Measurements from ENCODE around the gene EIF4E1B.
"Not testable (repeated sequence)": the region's sequence is repeated elsewhere in the genome, so short reads cannot be mapped to it uniquely, and the experiment has no call there.

EIF4E1B gene, protein sequence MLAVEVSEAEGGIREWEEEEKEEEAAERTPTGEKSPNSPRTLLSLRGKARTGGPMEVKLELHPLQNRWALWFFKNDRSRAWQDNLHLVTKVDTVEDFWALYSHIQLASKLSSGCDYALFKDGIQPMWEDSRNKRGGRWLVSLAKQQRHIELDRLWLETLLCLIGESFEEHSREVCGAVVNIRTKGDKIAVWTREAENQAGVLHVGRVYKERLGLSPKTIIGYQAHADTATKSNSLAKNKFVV

DNA sequence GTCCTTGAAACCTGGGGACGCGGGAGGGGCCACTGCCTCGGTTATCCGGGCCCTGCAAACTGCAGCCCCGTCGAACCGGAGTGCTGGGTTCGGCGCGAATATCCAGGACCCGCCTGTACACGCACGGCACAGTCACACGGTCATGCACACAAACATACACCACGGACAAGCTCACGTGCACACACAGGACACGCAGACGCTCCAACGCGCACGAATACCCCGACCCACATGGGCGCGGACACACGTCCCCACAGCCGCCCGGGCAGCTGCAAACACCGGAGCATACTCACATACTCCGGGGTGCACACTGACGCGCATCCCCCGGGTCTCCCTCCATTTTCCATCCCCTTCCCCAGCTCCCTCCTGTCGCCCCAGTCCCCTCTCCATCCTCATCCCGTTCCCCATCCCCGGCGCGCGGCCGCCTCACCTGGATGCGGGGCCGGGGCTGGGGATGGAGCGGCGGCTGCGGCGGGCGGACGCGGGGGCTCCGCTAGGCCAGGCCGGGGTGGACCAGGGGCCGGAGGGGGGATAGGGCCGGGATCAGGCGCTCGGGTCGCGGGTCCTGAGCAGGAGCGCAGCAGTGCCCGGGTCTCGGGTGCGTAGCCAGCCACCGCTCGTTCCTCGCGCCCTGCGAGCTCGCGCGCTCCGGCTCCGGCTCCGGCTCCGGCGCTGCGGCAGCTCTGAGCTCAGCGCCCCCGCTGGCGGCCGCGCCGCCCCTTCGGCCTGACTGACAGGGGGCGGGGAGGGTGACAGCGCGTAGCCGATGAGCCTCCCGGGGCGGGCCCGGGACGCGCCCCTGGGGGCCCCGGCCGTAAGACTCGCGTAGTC, at the start of gene EIF4E1B, which contains the start of gene SNCB:
TSS of gene EIF4E1B (plus strand) at position 823 of the 828 bp plus-strand sequence. CDS start 12,113 bp downstream, outside the sequence.
TSS of gene SNCB (minus strand) at position 682 of the 828 bp plus-strand sequence. CDS start 880 bp downstream, outside the sequence.
- peak; percentile 54 for DNase-seq

DNA sequence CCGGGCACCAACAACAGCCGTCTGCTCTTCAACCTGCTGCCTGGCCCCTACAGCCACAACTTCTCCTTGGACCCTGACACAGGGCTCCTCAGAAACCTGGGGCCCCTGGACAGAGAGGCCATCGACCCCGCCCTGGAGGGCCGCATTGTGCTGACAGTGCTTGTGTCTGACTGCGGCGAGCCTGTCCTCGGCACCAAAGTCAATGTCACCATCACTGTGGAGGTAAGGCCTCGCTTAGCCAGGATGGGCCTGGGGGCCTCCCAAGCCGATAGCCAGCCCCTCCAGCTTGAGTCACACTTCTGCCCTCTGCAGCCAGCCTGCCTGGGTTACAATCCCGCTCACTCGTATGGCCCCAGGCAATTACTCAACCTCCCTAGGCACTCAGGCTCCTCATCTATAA, 49.1 kb upstream of the EIF4E1B start:
- no peak for DNase-seq

DNA sequence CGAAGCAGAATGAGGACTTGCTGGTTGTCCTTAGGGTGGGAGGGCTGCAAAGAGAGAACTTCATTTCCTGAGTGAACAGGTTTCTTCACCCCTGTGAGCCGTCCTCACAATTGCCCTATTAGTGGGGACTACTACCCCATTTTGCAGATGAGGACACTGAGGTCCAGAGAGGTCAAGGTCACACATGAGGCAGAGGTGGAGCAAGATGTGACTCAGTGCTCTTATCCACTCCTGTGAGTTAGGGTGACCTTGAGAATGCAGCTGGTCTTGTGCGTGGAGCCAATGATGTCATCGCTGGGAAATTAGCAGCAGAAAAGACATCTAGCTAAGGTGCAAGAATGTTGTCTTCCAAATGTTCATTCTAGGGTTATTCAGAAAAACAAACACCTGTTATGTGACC, 47.4 kb upstream of the EIF4E1B start:
- no peak for DNase-seq

DNA sequence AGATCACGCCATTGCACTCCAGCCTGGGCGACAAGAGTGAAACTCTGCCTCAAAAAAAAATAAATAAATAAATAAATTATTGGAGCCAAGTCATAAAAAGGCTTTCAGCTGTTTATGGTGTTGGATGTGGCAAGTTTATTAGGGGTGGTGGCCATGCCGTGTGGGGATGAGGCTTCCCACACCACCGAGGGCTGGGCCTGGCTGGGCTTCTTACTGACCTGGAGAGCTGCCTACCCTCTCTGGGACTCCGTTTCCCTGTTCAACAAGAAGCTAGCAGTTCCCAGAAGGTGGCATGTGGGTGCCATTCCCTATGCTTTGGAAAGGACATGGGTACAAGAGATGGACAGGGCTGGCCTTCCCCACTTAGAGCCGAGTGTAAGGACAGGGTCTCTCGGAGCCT, 43.1 kb upstream of the EIF4E1B start:
- no peak for DNase-seq

DNA sequence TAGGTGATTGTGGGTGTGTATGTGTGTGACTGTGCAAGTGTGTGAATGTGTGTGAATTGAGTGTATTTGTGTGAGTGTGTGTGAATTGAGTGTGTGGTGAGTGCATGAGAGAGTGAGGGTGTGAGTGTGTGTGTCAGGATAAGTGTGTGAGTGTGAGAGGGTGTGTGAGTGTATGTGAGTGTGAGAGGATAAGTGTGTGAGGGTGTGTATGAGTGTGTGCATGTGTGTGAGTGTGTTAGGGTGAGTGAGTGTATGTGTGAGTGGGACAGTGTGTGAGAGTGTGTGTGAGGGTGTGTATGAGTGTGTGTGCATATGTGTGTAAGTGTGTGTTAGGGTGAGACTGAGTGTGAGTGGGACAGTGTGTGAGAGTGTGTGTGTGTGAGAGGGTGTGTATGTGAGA, 42.2 kb upstream of the EIF4E1B start:
- no peak for DNase-seq

DNA sequence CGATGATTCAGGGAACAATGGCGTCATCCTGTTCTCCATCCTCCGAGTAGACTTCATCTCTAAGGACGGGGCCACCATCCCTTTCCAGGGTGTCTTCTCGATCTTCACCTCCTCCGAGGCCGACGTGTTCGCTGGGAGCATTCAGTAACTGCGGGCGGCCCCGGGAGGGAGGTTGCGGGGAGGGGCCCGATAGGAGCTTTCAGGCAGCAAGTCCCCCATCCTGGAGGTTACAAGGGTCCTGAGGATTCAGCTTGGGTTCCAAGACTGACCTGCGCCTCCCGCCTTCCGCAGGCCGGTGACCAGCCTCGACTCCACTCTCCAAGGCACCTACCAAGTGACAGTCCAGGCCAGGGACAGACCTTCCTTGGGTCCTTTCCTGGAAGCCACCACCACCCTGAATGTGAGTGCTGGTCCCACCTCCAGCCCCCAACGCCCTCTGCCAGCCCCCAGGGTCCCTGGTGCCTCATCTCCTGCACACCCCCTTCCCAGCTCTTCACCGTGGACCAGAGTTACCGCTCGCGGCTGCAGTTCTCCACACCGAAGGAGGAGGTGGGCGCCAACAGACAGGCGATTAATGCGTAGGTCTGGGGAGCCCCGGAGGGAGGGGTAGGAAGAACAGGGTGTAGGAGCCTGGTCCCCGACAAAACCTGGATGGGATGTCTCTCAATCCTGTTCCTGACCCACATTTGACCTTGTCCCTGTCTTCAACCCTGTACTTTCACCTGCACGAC, 41.3 kb upstream of the EIF4E1B start:
- no peak for DNase-seq

DNA sequence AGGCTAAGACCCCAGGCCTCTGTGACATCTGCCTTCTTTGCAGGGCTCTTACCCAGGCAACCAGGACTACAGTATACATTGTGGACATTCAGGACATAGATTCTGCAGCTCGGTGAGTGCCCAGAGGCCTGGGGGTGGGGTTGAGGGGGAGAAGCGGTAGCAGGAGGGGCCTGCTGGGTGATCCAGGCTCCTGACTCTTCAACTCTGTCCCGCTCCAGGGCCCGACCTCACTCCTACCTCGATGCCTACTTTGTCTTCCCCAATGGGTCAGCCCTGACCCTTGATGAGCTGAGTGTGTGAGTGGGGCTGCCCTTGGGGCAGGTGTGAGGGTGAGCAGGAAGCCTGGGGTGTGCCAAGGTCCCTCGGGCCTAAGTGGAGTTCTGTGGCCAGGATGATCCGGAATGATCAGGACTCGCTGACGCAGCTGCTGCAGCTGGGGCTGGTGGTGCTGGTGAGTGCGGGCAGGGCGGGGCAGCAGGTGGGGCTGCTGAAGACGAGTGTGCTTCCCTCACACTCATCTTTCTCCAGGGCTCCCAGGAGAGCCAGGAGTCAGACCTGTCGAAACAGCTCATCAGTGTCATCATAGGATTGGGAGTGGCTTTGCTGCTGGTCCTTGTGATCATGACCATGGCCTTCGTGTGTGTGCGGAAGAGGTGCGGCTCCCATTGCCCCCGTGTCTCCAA, 40.3 kb upstream of the EIF4E1B start:
- no peak for DNase-seq

DNA sequence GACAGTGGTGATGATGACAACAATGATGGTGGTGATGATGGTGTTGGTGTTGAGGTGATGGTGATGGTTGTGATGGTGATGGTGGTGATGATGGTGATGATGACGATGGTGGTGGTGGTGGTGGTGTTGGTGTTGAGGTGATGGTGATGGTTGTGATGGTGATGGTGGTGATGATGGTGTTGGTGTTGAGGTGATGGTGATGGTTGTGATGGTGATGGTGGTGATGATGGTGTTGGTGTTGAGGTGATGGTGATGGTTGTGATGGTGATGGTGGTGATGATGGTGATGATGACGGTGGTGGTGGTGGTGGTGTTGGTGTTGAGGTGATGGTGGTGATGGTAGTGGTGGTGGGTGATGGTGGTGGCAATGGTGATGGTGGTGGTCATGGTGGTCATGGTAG, 38.8 kb upstream of the EIF4E1B start:
- not testable (repeated sequence) for DNase-seq

DNA sequence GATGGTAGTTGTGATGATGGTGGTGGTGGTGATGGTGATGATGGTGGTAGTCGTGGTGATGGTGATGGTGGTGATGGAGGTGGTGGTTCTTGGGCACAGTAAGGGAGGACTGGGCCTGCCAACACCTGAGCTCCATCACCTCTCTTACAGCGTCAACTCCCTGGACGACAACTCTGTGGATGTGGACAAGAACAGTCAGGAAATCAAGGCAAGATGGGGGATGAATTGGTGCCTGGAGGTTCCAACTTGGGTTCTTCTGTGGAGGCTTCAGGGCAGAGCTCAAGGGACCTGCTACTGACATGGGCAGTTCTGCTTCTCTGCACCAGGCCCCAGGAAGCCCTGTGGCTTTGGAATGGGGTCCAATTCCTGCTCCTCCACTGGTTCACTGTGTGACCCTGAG, 37.9 kb upstream of the EIF4E1B start:
- DNase-seq: no peak

DNA sequence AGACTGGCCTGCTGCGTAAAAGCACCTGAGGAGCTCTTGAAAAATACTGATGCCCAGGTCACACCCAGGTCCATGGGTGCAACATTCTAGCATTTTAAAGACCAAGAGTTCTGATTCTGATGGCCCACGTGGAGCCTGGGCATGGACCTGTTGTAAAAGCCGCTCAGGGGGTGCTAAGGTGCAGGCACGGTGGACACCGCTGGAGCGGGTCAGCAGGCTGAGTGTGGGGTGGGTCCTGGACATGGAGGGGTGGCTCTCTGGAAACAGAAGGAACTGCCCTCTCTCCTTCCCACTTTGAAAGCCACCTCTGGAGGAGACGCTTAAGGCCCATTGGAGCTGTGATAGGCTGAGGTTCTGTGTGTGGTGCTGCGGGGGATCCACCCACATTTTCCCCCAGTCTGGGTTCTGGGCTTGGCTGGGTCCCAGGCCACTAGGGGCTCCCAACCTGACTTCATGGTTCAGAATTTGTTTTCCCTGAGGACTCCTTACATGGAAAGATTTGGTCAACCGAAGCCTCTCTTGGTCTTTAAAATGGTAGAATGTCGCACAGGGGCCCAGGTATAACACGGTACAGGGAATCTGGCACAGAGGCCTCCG, 37.1 kb upstream of the EIF4E1B start:
- no peak for DNase-seq

DNA sequence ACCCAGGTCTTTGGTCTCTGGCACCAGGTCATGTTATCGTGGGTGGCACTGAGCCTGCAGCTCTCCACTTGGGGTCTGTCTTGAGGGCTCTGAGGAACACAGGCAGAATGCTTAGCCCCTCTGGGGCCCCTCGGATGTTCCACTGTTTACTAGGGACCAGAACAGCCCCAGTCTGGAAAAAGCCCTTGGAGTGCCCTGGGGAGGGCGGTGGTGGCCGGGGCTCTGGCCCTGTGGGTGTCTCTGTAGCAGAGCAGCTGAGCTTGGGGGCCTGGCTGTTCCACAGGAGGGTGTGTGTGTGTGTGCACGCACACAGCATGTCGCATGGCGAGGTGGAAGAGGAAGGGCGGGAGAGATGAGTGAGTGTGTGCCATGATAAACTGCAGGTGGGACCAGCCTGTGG, 35.9 kb upstream of the EIF4E1B start:
- DNase-seq: no peak

DNA sequence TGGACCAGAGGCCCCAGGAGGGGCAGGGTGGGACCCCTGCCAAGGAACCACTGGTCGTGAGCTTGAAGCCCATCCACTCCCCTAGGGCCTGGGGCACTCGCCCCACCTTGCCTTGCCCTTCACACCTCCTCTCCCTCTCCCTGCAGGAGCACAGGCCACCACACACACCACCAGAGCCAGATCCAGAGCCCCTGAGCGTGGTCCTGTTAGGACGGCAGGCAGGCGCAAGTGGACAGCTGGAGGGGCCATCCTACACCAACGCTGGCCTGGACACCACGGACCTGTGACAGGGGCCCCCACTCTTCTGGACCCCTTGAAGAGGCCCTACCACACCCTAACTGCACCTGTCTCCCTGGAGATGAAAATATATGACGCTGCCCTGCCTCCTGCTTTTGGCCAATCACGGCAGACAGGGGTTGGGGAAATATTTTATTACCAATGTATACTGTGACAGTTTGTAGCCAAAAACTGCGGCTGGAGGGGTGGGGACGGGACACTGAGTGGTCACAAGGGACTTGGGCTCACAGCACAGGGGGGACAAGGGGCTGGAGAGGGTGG, 35.0 kb upstream of the EIF4E1B start:
- no peak for DNase-seq

DNA sequence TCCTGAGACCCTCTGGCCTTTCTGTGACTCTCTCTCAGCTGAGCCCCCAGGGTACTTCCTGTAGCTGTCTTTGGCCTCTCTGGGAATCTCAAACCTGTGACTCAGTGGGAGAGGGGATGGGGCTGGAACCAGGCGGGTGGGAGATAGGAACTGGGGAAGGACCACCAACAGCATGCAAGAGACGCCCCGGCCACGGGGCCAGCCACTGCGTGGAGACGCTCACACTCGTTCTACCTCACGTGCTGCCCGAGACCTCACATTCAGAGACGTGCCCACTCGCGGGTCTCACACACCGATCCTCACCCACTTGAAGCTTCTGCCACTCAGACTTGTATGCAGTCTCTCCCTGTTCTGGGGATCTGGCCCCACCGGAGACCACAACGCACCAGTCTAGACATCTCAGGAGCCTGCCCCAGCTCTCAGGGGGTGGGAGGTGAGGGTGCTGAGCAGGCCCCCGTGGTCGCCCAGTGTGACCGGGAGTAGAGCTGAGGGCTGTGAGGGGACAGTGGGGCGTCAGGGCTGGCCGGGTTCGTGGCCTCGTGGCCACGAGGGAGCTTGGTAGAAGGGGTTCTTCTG, 34.3 kb upstream of the EIF4E1B start:
- no peak for DNase-seq

DNA sequence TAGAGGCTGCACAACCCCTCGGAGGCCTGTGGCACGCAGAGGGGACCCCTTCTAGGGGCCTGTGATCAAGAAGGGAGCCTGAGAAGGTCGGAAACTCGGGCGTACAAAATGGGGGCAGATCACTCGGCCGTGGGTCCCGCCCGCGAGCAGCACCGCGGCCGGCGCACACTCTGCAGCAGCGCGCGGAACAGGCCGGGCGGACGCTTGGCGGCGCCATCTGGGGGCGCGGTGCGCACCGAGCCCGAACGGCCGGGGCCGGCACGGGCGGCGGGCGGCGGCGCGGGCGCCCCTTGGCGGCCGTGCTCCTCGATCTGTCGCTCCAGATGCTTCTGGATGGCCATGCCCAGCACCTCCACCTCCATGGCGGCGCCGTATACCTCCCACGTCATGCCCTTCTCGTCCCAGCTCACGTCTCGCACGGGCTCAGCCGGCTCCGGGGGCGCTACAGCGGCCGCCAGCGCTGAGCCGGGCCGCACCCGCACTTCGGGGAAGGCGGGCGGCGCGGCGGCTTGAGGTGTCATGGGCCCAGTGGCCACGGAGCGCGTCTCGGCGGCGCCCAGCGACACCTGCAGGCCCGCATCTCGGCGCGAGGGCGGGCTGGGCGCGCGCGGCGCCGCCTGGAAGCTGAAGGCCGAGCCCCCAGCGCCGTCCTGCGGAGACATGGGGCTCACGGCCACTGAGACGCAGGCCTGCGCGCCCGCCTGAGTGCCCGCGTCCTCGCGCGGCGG, 33.6 kb upstream of the EIF4E1B start:
- DNase-seq: no peak

DNA sequence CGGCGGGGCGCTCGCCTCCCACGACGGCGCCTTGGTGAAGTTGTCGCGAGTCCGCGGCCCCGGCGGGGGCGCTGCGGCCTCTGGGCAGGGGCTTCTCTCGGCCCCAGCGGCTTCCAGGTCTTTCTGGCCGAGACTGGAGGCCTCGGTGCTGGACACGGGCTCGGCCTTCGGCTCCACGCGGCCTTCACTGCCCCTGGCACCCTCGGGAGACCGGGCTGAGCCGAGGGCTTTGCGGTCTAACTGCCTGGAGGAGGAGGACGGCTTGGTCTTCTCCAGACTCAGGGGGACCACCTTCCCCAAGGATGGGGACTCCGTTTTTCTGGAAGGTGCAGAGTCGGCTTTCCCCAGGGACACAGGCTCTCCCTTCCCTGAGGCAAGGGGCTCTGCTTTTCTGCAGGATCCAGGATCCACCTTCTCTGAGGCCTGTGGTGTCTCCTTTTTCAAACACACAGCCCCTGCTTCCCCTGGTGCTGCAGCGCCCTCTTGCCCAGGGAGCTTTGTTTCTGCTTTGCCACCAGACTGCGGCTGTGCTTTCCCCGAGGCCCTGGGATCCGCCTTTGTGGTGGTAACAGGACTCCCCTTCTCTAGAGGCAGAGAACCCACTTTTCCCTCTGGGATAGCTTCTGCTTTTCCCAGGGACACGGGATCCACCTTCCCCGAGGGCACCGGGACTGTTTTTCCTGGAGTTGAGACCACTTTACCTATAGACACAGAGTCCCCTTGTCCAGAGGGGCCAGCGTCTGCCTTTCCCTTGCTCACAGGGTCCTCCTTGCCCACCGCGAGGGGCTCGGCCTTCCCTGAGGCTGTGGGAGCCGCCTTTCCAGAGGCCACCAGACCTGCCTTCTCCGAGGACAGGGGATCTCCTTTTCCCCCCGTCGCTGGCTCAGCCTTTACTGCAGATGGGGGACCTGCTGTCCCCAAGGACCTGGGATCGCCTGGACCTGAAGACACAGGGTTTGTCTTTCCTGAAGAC, 32.8 kb upstream of the EIF4E1B start:
- no peak for DNase-seq

DNA sequence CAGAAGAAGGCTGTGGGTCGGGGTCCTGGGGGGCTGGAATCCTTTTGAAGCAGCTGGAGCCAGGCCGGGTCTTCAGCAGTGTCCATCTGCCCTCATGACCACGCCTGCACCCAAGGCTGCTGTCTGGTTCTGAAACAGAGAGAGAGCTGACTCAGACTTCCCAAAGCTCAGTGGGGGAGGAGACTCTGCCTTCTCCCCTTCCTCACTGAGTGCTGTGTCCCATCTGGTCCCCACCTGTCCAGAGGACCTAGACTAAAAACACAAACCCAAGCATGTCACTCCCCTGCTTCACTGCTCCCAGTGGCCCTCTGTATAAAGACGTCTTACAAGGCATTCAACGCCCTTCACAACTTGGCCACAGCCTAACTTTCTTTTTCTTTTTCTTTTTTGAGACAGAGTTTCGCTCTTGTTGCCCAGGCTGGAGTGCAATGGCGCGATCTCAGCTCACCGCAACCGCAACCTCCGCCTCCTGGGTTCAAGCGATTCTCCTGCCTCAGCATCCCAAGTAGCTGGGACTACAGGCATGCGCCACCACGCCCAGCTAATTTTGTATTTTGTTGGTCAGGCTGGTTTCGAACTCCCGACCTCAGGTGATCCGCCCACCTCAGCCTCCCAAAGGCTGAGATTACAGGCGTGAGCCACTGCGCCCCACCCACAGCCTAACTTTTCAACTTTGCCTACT, 30.6 kb upstream of the EIF4E1B start:
- not testable (repeated sequence) for DNase-seq

DNA sequence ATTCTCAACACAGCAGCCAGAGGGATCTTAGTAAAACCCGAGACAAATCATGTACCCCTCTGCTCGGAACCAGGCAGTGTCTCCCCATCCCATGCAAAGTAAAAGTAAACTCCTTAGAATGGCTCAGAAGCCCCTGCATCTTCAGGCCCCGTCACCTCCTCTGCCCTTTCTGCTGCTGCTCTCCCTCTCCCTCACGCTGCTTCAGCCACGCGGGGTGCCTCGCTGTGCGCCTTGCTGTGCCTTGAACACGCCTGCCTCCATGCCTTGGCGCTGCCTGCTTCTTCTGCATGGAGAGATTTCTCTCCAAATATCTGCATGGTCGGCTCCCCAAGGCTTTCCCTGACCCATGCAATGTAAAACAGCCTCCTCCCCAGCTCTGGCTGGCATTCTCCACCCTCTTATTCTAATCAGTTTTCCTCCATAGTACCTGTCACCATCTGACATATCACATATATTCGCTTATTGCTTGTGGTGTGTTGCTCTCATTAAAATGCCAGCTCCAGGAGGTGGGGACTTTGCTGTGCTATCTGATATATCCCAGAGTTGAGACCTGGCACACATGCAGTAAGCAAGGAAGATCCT, 28.5 kb upstream of the EIF4E1B start:
- DNase-seq: no peak

DNA sequence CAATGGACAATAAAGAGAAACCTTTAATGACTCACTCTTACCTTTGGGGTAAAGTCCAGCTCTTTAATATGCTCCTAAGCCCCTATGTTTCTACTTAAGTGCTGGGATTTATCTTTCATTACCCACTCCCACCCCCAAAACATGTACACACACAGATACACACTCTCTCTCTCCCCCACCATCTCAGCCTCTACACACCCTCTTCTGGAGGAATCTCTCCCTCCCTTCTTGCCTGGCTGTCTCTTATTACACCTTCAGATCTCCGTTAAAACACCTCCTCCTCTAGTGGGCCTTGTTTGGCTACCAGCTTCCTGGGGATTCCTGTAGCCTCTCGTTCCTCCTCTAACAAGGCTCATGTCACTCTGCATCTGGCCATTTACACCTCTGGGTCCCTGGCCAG, 27.4 kb upstream of the EIF4E1B start:
- DNase-seq: no peak

DNA sequence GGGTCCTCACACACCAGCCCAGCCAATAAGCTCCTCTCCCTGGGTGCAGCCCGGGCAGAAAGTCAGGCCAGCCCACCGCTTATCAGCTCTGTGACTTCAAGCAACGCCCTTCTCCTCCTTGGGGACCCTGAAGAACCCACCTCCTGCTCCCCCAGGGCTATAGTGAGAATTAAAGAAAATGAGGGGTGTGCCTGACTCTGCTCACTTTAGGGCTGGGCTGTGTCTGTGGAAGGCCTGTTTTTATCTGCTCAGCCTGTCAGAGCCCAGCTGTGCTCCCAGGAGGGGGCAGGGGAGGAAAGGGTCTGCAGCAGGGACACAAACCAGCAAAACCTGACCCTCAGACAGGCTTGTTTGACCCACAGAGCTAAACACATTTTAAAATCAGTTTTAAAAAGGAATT, 24.4 kb upstream of the EIF4E1B start:
- DNase-seq: no peak
